ENCODE data around the gene BMF.

The BMF gene

GRCh38 chr15:40065166-40065565, 43.5 kb downstream of the BMF start:
- DNase-seq, result no peak

- no peak for DNase-seq
These were observed 44.3 kb downstream of the BMF start for GRCh38 chr15:40064231-40064894.

DNA sequence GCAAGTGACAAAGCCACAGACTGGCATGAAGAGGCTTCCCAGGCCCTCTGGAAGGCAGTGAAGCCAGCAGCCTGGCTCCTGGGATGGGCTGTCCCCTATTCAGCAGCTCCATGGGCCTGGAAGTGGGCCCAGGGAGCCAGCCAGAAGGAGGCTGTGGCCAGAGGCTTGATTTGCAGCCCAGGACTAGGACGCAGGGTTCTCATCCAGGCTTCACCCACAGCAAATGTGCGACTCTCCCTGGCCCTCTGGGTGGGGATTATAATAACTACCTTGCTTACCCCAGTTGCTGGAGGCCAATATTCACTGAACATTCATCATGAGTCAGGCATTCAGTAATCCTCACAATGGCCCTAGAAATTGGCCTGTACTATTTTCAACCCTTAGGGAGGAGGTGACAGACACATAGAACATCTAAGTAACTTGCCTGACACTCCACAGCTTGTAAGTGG, 45.1 kb downstream of the BMF start:
- no peak for DNase-seq

GRCh38 chr15:40062816-40063562, 45.7 kb downstream of the BMF start:
- DNase-seq, result no peak

- DNase-seq, result no peak
These were observed 47.3 kb downstream of the BMF start for GRCh38 chr15:40061212-40061901.

GRCh38 chr15:40060236-40060961, 48.3 kb downstream of the BMF start:
- no peak for DNase-seq

DNA sequence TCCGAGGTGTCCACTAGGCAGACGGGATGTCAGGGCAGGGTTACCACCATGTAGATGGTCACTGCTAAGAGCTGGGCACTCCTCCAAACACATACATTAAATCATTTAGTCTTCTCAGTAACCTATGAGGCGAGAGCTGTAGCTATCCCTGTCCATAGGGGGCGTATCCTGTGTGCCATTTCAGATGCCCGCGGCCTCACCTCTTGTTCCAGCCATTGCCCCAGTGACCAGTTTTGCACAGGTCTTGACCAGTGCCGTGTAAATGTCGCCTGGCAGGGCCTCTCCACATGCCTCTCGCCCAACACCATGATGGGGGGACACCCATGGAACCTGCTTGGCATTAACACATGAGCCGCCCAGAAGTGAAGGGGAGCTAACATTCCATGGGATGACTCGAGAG, 48.9 kb downstream of the BMF start:
- DNase-seq, result no peak

DNA sequence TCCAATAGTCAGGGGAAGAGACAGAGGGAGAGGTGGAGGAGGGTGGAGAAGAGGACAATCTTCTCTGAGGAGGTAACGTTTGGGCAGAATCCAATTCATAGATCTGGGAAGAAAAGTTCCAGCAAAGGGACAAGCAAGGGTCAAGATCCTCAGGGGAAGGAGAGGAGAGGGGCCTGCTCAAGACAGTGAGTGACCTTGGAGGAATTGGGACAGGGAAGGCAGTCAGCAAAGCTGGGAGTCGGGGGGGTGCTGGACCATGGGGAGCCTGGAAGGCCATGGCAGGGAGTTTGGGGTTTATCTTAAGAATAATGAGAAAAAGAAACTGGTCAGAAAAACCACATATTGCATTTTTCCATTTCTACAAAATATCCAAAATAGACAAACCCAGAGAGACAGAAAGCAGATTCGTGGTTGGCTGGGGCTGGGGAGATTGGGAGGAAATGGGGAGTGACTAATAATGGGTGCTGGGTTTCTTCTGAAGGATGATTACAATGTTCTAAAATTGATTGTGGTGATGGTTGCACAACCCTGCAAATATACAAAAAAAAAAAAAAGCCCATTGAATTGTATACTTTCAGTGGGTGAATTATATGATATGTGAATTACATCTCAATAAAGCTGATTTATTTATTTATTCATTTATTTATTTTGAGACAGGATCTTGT, 50.1 kb downstream of the BMF start:
- DNase-seq, result no peak

- no peak for DNase-seq
These were observed 52.9 kb downstream of the BMF start for GRCh38 chr15:40055576-40056293.

GRCh38 chr15:40054855-40055575, 53.7 kb downstream of the BMF start:
- DNase-seq, result peak; percentile 31 to 39

- no peak for DNase-seq
These were observed 54.1 kb downstream of the BMF start for GRCh38 chr15:40054605-40054854.

DNA sequence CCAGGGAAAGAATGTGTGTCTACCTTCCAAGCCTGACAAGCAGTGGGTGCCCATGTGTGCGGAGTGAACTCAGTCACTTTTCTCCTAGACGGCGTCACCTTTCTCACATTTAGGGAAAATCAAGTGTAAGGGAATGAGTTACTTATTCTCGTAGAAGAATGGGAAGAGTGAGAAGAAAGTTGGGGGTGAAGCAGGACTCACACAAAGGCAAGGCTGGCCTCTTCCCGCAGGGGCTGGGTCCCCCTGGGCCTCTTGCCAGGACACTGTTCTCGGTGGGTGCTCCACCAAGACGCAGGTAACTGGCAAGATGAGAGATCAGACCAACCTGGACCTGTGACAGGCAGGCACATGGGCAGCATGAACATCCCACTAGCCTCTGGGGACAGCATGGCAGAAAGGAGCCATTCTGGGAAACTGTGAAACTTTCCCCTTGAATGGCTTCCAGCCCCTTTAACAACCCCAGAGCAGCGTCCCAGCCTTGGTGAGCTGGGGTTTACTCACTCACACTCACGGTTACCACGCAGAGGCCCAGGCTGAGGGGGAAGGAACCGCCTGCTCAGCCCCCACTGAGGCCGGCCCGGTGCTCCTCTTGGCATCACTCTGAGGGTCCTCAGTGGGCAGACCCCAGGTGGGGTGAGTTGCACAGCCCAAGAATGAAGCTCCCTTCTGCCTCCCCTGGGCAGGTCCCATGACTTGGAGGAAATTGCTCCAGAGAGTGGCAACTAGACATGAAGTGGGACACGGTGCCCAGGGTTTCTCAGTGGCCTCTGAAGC, 54.7 kb downstream of the BMF start:
- no peak for DNase-seq

DNA sequence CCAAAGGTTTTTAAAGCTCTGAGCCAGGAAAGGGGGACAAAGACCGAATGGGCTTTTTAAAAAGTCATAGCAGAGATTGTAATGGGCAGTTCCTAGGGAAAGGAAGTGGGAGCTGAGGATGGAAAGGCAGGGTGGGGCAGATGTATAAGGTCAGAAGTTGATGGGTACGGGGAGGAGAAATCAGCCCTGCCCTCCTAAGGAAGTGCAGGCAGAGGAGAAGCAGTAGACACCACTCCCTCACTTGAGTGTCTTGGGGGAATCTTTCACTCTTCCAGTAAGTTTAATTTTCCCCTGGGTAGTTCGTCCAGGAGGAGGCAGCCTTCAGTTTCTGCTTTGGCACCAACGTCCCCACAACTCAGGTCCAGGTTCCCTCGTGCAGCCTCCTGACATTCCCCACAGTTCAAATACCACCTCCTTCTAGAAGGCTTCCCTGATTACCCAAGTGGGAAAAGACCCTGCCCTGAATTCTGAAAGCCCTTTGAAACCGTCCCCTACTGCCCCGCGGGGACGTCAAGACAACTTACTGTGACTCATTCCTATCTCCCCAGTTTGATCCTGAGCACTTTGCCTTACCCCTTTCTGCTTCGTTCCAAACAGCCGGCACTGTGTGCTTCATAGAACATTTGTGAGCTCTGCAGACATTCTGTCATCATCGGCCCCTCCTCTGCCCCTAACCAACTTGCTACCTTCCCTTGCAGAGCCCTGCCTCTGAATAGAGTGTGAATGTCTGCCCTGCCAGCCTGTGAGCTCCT, 55.4 kb downstream of the BMF start:
- DNase-seq, result no peak

- DNase-seq, result no peak
These were observed 56.1 kb downstream of the BMF start for GRCh38 chr15:40052604-40053003.

DNA sequence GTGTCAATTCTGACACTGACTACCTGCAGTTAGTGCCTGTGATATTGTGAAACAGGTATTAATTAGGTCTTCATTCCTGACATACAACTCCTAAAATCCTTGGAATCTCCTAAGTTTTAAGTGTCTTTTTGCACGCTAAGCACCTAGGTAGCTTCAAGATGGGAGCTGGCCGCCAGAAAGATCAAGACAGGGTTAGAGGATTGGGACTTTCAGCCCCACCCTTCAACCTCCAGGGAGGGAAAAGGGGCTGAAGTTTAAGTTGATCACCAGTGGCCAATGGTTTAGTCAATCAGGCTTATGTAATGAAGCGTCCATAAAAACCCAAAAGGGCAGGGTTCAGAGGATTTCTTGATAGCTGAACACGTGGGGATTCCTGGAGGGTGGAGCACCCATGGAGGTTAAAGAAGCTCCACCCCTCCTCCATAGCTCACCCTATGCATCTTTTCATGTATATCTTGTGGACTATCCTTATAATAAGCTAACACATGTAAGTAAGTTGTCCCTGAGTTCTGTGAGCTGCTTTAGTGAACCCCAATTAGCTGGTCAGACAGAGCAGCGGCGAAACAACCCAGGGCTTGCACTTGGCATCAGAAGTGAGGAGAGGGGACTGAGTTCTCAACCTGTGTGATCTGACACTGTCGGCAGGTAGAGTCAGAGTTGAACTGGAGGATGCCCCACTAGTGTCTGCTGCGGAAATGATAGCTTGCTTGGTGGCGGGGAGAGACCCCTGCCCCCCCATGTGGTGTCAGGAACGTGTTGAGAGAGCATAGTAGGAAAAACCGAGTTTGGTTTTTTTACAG, 56.9 kb downstream of the BMF start:
- DNase-seq, result no peak

- DNase-seq, result peak in 1 of 2 donors; percentile 36
These were observed 57.8 kb downstream of the BMF start for GRCh38 chr15:40050788-40051470.

- DNase-seq, result no peak
These were observed 59.7 kb downstream of the BMF start for GRCh38 chr15:40048926-40049475.

- peak; percentile 46 to 57 for DNase-seq
These were observed 60.4 kb downstream of the BMF start for GRCh38 chr15:40048211-40048792.
